CD14-positive monocyte (primary cell): ENCODE data around the gene GALNT17. TPM values are rescaled to one million over a fixed set of nuclear protein-coding genes. Genes with fewer than 3 reads are reported as not detected.

ENCODE experiments used
- DNase-seq, 3 donors: peaks; one replicate each; pipeline ENCODE4 v3.0.0-alpha.2; 2011 to 2022
- H2AFZ ChIP-seq: 2 replicates; pipeline ENCODE4 v1.6.0; 2012; ENCODE audit warnings: mild to moderate bottlenecking, low read depth, low read length, inconsistent platforms; ENCODE audit not compliant: insufficient read depth, poor library complexity, severe bottlenecking
- H3K27ac ChIP-seq, 2 donors: 1 replicate in 1 of 2; 2 replicates in 1 of 2; pipeline ENCODE4 v1.5.1; 2012 to 2013; ENCODE audit warnings: low read length in 2 of 2, control low read depth in 1 of 2, inconsistent platforms in 1 of 2, low read depth in 1 of 2, mild to moderate bottlenecking in 1 of 2
- H3K27me3 ChIP-seq, 2 donors: one replicate each; pipeline versions ENCODE4 v1.6.0 to v1.6.1; 2011 to 2013; ENCODE audit warnings: low read length in 2 of 2; ENCODE audit not compliant: control insufficient read depth in 2 of 2, insufficient read depth in 2 of 2
- H3K36me3 ChIP-seq, 2 donors: replicated peaks in 1 of 2; 1 replicate in 1 of 2; 2 replicates in 1 of 2; pipeline versions ENCODE4 v1.5.1 to v1.6.1; 2012 to 2013; ENCODE audit warnings: low read length in 2 of 2, control low read depth in 1 of 2, inconsistent platforms in 1 of 2, mild to moderate bottlenecking in 1 of 2; ENCODE audit not compliant: insufficient read depth in 2 of 2, control insufficient read depth in 1 of 2
- H3K4me1 ChIP-seq, 2 donors: 1 replicate in 1 of 2; 2 replicates in 1 of 2; pipeline versions ENCODE4 v1.5.1 to v1.6.1; 2012 to 2013; ENCODE audit warnings: low read length in 2 of 2, control low read depth in 1 of 2, inconsistent platforms in 1 of 2, mild to moderate bottlenecking in 1 of 2, moderate library complexity in 1 of 2; ENCODE audit not compliant: insufficient read depth in 2 of 2, control insufficient read depth in 1 of 2
- H3K4me2 ChIP-seq: replicated peaks from 2 replicates; pipeline ENCODE3; 2012; ENCODE audit warnings: low read length, moderate library complexity, mild to moderate bottlenecking; ENCODE audit not compliant: poor library complexity, severe bottlenecking; ENCODE audit errors: extremely low read depth
- H3K4me3 ChIP-seq, 3 experiments: fragments of 200-600 bp in 1 of 3; sonication (generic) in 1 of 3; replicated peaks in 1 of 3; 1 replicate in 2 of 3; 2 replicates in 1 of 3; pipeline ENCODE4 v1.5.1; 2011 to 2013; ENCODE audit warnings: low read length in 3 of 3, mild to moderate bottlenecking in 3 of 3, control low read depth in 2 of 3, low read depth in 2 of 3, inconsistent platforms in 1 of 3, moderate library complexity in 1 of 3
- H3K79me2 ChIP-seq: 2 replicates; pipeline ENCODE4 v1.6.0; 2012; ENCODE audit warnings: mild to moderate bottlenecking, control low read depth, inconsistent platforms, low read length, moderate library complexity; ENCODE audit not compliant: insufficient read depth
- H3K9ac ChIP-seq: 2 replicates; pipeline ENCODE4 v1.6.0; 2017; ENCODE audit warnings: low read length, mild to moderate bottlenecking; ENCODE audit not compliant: insufficient read depth, poor library complexity, severe bottlenecking
- H3K9me3 ChIP-seq, 2 donors: replicated peaks in 1 of 2; 1 replicate in 1 of 2; 2 replicates in 1 of 2; pipeline versions ENCODE4 v1.5.1 to v1.6.1; 2012 to 2013; ENCODE audit warnings: low read length in 2 of 2, control low read depth in 1 of 2; ENCODE audit not compliant: control insufficient read depth in 1 of 2, insufficient read depth in 1 of 2
- H4K20me1 ChIP-seq: 2 replicates; pipeline ENCODE4 v1.6.0; 2012; ENCODE audit warnings: mild to moderate bottlenecking, low read length, control low read depth, moderate library complexity; ENCODE audit not compliant: insufficient read depth
- H3K27ac Mint-ChIP-seq, 7 donors: one replicate each; pipeline ENCODE4 v1.8.0; 2020; ENCODE audit warnings: mild to moderate bottlenecking in 7 of 7, mixed read lengths in 7 of 7, moderate library complexity in 6 of 7, inconsistent platforms in 2 of 7
- H3K27me3 Mint-ChIP-seq, 3 donors: one replicate each; pipeline ENCODE4 v1.8.0; 2021 to 2022; ENCODE audit warnings: low read depth in 3 of 3, mild to moderate bottlenecking in 3 of 3, mixed read lengths in 3 of 3, moderate library complexity in 3 of 3, inconsistent platforms in 1 of 3
- H3K36me3 Mint-ChIP-seq, 2 donors: one replicate each; pipeline ENCODE4 v1.8.0; 2020; ENCODE audit warnings: mixed read lengths in 2 of 2, inconsistent platforms in 1 of 2, mild to moderate bottlenecking in 1 of 2
- H3K4me1 Mint-ChIP-seq: one replicate; pipeline ENCODE4 v1.8.0; 2020; ENCODE audit warnings: mild to moderate bottlenecking, mixed read lengths
- H3K4me3 Mint-ChIP-seq, 2 donors: one replicate each; pipeline ENCODE4 v1.8.0; 2020; ENCODE audit warnings: mild to moderate bottlenecking in 2 of 2, mixed read lengths in 2 of 2, moderate library complexity in 1 of 2
- H3K9me3 Mint-ChIP-seq, 7 donors: one replicate each; pipeline ENCODE4 v1.8.0; 2020 to 2022; ENCODE audit warnings: mixed read lengths in 7 of 7, mild to moderate bottlenecking in 6 of 7, moderate library complexity in 6 of 7, inconsistent platforms in 2 of 7
- WGBS: methylation state at CpG from one replicate; pipeline ENCODE4 v1.1.5; 2013; ENCODE audit warnings: missing lambda C conversion rate; ENCODE audit not compliant: insufficient coverage; 5-methylcytosine and 5-hydroxymethylcytosine counted together
- intact Hi-C, 2 donors: fragments of 100-400 bp; cut with micrococcal nuclease; formaldehyde crosslinking; loops; one replicate each; pipeline versions ENCODE4 v1.15.0 to v1.15.1; 2023
- polyA plus RNA-seq, 3 donors: library from polyadenylated mRNA; depleted of rRNA in 1 of 3; unstranded in 2 of 3; stranded (reverse) in 1 of 3; fragments of 300-500 nt in 2 of 3; fragments of >200 nt in 1 of 3; fragmentation: Illumina TruSeq in 2 of 3; gene quantifications; 1 replicate in 2 of 3; 2 replicates in 1 of 3; pipeline ENCODE4 v1.2.3, GENCODE V29; 2012 to 2021
- TF ChIP-seq, protein P1 (sequence below): fragments of 200-600 bp; IDR thresholded peaks from one replicate; pipeline ENCODE4 v1.8.0; 2022; ENCODE audit warnings: antibody characterized with exemption, mild to moderate bottlenecking

The GALNT17 gene
- polyA plus RNA-seq, 3 donors, result not detected

DNA sequence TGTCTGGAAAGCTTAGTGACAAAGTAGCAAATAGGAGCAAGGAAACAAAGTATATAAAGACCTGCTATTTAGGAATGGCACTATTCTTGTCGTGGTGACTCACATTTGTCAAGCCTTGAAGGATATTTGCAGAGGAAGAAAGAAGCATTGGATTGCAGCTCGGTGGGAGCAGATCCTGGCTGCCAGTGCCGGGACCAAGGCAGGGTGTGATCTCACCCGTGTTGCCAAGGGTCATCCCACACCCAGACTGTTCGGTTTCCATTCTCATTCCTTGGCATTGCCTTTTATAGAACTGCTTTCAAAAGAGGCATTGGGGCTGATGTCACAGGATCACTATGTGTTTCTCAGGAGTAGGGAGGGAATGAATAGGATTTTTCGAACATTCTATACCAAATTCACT is 176.2 kb downstream of the GALNT17 start:
- intact Hi-C loops, result no loop called here
- no peak overlapping the region for H3K9ac ChIP-seq
- TF ChIP-seq, protein P1, sequence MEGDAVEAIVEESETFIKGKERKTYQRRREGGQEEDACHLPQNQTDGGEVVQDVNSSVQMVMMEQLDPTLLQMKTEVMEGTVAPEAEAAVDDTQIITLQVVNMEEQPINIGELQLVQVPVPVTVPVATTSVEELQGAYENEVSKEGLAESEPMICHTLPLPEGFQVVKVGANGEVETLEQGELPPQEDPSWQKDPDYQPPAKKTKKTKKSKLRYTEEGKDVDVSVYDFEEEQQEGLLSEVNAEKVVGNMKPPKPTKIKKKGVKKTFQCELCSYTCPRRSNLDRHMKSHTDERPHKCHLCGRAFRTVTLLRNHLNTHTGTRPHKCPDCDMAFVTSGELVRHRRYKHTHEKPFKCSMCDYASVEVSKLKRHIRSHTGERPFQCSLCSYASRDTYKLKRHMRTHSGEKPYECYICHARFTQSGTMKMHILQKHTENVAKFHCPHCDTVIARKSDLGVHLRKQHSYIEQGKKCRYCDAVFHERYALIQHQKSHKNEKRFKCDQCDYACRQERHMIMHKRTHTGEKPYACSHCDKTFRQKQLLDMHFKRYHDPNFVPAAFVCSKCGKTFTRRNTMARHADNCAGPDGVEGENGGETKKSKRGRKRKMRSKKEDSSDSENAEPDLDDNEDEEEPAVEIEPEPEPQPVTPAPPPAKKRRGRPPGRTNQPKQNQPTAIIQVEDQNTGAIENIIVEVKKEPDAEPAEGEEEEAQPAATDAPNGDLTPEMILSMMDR, result no peak

DNA sequence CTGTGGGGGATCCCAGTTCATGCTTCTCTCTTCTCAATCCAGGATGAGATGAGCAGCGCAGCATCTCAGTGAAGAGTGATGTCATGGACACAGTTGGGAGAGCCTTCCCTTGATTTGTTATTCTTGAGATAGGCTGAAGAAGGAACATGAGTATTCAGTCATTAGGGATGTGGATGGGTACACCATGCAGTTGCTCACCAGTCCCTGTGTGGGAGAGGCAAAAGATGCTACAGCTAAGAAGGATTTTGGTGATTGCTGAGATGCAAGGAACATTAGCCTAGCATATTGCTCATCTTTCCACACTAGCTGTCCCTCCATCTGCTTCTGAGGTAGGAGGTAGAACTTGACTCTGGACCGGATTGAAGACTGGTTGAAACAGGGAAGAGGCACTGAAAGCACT is 179.6 kb downstream of the GALNT17 start:
- H3K4me3 Mint-ChIP-seq, result no peak overlapping the region
- no peak overlapping the region for H2AFZ ChIP-seq
- TF ChIP-seq, protein P1, result no peak

More for the DNA sequence above, 176.2 kb downstream of the GALNT17 start:
- WGBS, result 43% methylated on average over 4 of the region's 6 CpGs
- Histone ChIP-seq H3K79me2 (no peaks in the 10 kb centered on the region), H3K27me3 (no peaks in the 10 kb centered on the region), H3K36me3 (no peaks in the 10 kb centered on the region), H4K20me1 (no peaks in the 10 kb centered on the region), H3K9me3 (peaks cover 27 to 41% of the 10 kb centered on the region in 2 donors), H3K4me3 (no peak overlapping the region), H3K4me1 (no peaks in the 10 kb centered on the region), H3K4me2 (no peak overlapping the region), H2AFZ (no peak overlapping the region), H3K27ac (no peak overlapping the region)
- H3K36me3 Mint-ChIP-seq, result no peaks in the 10 kb centered on the region
- H3K27ac Mint-ChIP-seq, result no peak overlapping the region
- no peak overlapping the region for H3K4me3 Mint-ChIP-seq
- no peaks in the 10 kb centered on the region for H3K4me1 Mint-ChIP-seq
- H3K9me3 Mint-ChIP-seq, result peaks cover 8 to 34% (median 15%) of the 10 kb centered on the region in 7 donors
- DNase-seq, result no peak
- H3K27me3 Mint-ChIP-seq, result peaks cover 0 to 2% (median 0%) of the 10 kb centered on the region in 3 donors

More for the DNA sequence above, 179.6 kb downstream of the GALNT17 start:
- Histone ChIP-seq H3K4me3 (no peak overlapping the region), H3K36me3 (no peaks in the 10 kb centered on the region), H3K79me2 (no peaks in the 10 kb centered on the region), H3K27me3 (no peaks in the 10 kb centered on the region), H4K20me1 (no peaks in the 10 kb centered on the region), H3K27ac (no peak overlapping the region), H3K9ac (no peak overlapping the region), H3K4me2 (no peak overlapping the region), H3K9me3 (peaks cover 33 to 53% of the 10 kb centered on the region in 2 donors), H3K4me1 (no peaks in the 10 kb centered on the region)
- DNase-seq, result no peak
- no peaks in the 10 kb centered on the region for H3K4me1 Mint-ChIP-seq
- no peaks in the 10 kb centered on the region for H3K36me3 Mint-ChIP-seq
- peaks cover 0 to 2% (median 0%) of the 10 kb centered on the region in 3 donors for H3K27me3 Mint-ChIP-seq
- intact Hi-C loops, result no loop called here
- no peak overlapping the region for H3K27ac Mint-ChIP-seq
- no CpG with 5 or more reads among the region's 2 CpGs for WGBS
- peaks cover 8 to 35% (median 17%) of the 10 kb centered on the region in 7 donors for H3K9me3 Mint-ChIP-seq
